Osteocyte (in vitro differentiated cells): ENCODE results near the gene UBE2G2. TPM values are rescaled to one million over a fixed set of nuclear protein-coding genes. Genes with fewer than 3 reads are reported as not detected.

Source experiments
- DNase-seq: peaks from one replicate; pipeline ENCODE4 v3.0.0; 2021; ENCODE audit warnings: mixed read lengths; ENCODE audit not compliant: unreplicated experiment; ENCODE audit errors: extremely low spot score
- H3K27ac Mint-ChIP-seq: one replicate; pipeline ENCODE4 v1.8.0; 2021; ENCODE audit warnings: mild to moderate bottlenecking, mixed read lengths; ENCODE audit not compliant: unreplicated experiment
- H3K27me3 Mint-ChIP-seq: one replicate; pipeline ENCODE4 v1.8.0; 2021; ENCODE audit warnings: mixed read lengths; ENCODE audit not compliant: unreplicated experiment
- H3K36me3 Mint-ChIP-seq: one replicate; pipeline ENCODE4 v1.8.0; 2021; ENCODE audit warnings: mixed read lengths; ENCODE audit not compliant: unreplicated experiment
- H3K4me1 Mint-ChIP-seq: one replicate; pipeline ENCODE4 v1.8.0; 2021; ENCODE audit warnings: mixed read lengths; ENCODE audit not compliant: unreplicated experiment
- H3K4me3 Mint-ChIP-seq: one replicate; pipeline ENCODE4 v1.8.0; 2021; ENCODE audit warnings: mild to moderate bottlenecking, moderate library complexity, mixed read lengths; ENCODE audit not compliant: unreplicated experiment
- H3K9me3 Mint-ChIP-seq: one replicate; pipeline ENCODE4 v1.8.0; 2021; ENCODE audit warnings: mixed read lengths; ENCODE audit not compliant: unreplicated experiment
- total RNA-seq: library from RNA; stranded (reverse); gene quantifications from 2 replicates; pipeline ENCODE4 v1.2.1, GENCODE V29; 2021
- TF ChIP-seq, protein P1 (sequence below): fragments of 200-600 bp; sonication (generic); IDR thresholded peaks from 2 replicates; pipeline ENCODE4 v1.5.0; 2021; ENCODE audit warnings: antibody characterized with exemption, mild to moderate bottlenecking, moderate library complexity

UBE2G2 gene
- total RNA-seq, 1 donor from 2014 or later = 78.7 TPM

DNA sequence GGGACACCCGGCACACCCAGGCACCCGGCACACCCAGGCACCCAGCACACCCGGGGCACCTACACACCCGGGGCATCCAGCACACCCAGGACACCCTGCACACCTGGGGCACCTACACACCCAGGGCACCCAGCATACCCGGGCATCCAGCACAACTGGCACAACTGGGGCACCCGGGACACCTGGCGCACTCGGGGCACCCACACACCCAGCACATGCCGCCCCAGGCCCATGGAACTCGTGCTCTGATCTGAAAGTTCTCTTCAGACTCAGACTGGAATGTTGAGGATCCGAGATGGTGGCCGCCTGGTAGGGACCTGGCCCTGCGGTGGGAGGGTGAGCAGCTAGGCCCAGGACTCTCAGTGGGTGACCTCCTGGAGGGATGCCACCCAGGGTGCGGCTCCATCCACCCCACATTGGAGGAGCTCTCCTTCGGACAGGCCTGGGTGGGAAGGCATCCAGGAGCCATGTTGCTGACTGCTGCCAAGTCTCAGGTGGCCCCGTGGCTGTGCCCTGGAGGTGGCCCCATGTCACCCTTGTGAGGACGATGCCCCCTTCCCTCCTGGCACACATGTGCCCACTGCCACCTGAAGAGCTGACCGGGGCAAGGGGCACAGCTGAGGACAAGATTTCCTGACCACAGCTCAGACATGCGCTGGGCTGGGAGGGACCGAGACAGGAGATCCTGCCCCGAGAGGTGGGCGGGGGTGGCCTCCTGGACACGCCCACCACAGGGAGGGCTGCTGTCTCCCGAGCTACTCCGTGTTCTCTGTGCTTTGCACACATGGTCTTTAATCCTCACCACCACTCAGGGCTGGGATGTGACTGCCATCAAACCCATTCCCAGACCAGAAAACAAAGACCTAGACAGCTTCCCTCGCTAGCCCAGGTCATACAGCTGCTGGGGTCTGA, 37.0 kb downstream of the UBE2G2 start:
- Mint-ChIP-seq H3K4me1 (peaks cover 7% of the 10 kb centered on the region), H3K9me3 (no peaks in the 10 kb centered on the region), H3K4me3 (no peak overlapping the region), H3K36me3 (peaks cover 13% of the 10 kb centered on the region), H3K27ac (no peak overlapping the region), H3K27me3 (no peaks in the 10 kb centered on the region)
- DNase-seq = peak; percentile 82
- TF ChIP-seq, protein P1, sequence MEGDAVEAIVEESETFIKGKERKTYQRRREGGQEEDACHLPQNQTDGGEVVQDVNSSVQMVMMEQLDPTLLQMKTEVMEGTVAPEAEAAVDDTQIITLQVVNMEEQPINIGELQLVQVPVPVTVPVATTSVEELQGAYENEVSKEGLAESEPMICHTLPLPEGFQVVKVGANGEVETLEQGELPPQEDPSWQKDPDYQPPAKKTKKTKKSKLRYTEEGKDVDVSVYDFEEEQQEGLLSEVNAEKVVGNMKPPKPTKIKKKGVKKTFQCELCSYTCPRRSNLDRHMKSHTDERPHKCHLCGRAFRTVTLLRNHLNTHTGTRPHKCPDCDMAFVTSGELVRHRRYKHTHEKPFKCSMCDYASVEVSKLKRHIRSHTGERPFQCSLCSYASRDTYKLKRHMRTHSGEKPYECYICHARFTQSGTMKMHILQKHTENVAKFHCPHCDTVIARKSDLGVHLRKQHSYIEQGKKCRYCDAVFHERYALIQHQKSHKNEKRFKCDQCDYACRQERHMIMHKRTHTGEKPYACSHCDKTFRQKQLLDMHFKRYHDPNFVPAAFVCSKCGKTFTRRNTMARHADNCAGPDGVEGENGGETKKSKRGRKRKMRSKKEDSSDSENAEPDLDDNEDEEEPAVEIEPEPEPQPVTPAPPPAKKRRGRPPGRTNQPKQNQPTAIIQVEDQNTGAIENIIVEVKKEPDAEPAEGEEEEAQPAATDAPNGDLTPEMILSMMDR = no peak

DNA sequence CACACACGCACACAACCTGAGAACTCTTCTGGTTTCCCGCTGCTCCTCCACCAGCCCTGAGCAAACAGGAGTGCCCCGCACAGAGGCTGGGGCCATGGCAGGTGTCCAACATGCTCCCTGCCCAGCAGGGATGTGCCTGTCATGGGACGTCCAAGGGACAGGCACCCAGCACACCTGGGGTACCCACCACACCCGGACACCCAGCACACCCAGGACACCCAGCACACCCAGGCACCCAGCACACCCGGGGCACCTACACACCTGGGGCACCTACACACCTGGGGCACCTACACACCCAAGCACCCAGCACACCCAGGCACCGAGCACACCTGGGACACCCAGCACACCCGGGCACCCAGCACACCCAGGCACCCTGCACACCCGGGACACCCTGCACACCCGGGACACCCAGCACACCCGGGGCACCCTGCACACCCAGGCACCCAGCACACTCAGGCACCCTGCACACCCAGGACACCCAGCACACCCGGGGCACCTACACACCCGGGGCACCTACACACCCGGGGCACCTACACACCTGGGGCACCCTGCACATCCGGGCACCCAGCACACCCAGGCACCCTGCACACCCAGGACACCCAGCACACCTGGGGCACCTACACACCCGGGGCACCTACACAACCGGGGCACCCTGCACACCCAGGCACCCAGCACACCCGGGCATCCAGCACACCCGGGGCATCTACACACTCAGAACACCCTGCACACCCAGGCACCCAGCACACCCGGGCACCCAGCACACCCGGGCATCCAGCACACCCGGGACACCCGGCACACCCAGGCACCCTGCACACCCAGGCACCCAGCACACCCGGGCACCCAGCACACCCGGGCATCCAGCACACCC, 37.9 kb downstream of the UBE2G2 start:
- Mint-ChIP-seq H3K9me3 (no peaks in the 10 kb centered on the region), H3K4me1 (peaks cover 5% of the 10 kb centered on the region), H3K27me3 (no peaks in the 10 kb centered on the region), H3K36me3 (peaks cover 7% of the 10 kb centered on the region), H3K4me3 (no peak overlapping the region), H3K27ac (no peak overlapping the region)
- TF ChIP-seq, protein P1 = no peak
- DNase-seq = peak; percentile 73

DNA sequence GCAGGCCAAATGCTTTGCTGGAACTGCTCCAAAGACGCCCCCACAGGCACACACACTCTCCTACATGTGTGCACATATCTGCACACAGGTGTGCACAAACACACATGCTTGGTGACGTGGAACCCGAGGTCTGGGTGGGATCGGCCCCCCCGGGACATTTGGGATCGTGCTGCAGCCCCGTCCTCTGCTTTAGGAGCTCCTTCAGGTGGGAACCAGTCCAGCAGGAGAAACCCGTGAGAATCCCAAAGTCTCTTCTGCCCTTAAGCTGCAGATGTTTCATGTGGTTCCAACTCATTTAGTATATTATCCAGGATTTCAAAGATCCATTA, 38.6 kb downstream of the UBE2G2 start:
- peak; percentile 74 for DNase-seq
- TF ChIP-seq, protein P1 = no peak
- Mint-ChIP-seq H3K27me3 (no peaks in the 10 kb centered on the region), H3K27ac (no peak overlapping the region), H3K36me3 (peaks cover 3% of the 10 kb centered on the region), H3K4me3 (no peak overlapping the region), H3K4me1 (peaks cover 3% of the 10 kb centered on the region), H3K9me3 (no peaks in the 10 kb centered on the region)

DNA sequence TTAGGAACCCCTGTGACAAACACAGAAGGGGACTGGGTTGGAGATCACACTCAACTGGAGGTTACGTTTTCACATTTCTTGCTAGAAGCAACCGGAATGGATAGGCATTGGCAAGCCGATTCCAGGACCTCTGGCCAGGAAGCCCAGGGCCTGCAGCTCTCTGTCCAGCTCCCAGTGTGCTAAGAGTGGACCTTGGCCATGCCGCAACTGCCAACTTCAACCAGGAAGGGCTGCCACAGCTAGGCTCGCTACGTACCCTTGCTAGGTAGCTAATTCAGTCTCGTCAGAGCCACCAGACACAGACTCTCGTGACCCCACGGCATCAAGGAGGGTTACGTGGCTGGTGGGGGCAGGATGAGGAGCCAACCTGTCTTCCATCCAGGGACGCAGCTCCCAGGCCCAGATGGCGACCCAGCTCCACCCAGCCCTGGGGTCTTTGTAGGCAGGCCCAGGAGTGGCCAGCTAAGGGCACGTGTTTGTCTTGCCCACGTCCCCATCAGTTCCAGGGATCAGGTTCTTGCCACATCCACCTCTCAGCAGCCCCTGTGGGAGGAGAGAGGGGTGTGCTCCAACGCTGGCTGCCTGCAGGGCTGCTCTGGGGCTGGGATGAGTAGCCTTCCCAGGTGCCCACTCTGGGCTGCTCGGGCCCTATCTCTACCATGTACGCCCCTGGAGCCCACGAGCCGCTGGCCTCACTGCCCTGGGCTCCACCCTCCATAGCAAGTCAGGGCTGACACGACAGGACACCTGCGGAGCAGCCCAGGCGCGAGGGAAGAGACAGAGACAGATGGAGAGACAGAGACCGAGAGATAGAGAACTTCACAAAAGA, 39.2 kb downstream of the UBE2G2 start:
- no peak overlapping the region for H3K4me3 Mint-ChIP-seq
- TF ChIP-seq, protein P1 = no peak
- H3K27ac Mint-ChIP-seq = no peak overlapping the region
- H3K4me1 Mint-ChIP-seq = peaks cover 3% of the 10 kb centered on the region
- peaks cover 1% of the 10 kb centered on the region for H3K36me3 Mint-ChIP-seq
- H3K27me3 Mint-ChIP-seq = no peaks in the 10 kb centered on the region
- DNase-seq = peak; percentile 66
- no peaks in the 10 kb centered on the region for H3K9me3 Mint-ChIP-seq
